ENCODE measurements around the gene RIC1.
"Not testable (repeated sequence)": the region's sequence is repeated elsewhere in the genome, so short reads cannot be mapped to it uniquely, and the experiment has no call there.

The RIC1 gene

GRCh38 chr9:5787759-5788302 is 158.9 kb downstream of the RIC1 start:
- DNase-seq (ENCODE audit: low read depth, low spot score) = no peak

- no peak for DNase-seq (ENCODE audit: low read depth, low spot score)
Observed at GRCh38 chr9:5789489-5789888, 160.6 kb downstream of the RIC1 start.

- no peak for DNase-seq (ENCODE audit: low read depth, low spot score)
Observed at GRCh38 chr9:5790923-5791322, 162.0 kb downstream of the RIC1 start.

- no peak for DNase-seq (ENCODE audit: low read depth, low spot score)
Observed at GRCh38 chr9:5791870-5792269, 163.0 kb downstream of the RIC1 start.

DNA sequence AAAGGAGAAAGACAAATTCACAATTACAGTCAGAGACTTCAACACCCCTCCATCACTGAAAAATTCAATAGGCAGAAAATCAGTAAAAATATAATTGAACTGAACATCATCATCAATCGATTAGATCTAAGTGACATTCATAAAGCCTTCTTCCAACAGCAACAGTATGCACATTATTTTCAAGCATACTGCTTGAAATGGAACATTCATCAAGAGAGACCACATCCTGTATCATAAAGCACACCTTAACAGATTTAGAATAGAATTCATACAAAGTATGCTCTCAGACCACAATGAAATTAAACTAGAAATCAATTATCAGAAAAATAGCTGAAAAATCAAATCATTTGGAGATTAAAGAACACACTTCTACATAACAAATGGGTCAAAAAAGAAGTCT is 164.9 kb downstream of the RIC1 start:
- no peak for DNase-seq (ENCODE audit: low read depth, low spot score)

GRCh38 chr9:5796298-5796697 is 167.4 kb downstream of the RIC1 start:
- no peak for DNase-seq (ENCODE audit: low read depth, low spot score)

- DNase-seq (ENCODE audit: low read depth, low spot score) = no peak
Observed at GRCh38 chr9:5798581-5798980, 169.7 kb downstream of the RIC1 start.

GRCh38 chr9:5799314-5799713 is 170.4 kb downstream of the RIC1 start:
- no peak for DNase-seq (ENCODE audit: low read depth, low spot score)

DNA sequence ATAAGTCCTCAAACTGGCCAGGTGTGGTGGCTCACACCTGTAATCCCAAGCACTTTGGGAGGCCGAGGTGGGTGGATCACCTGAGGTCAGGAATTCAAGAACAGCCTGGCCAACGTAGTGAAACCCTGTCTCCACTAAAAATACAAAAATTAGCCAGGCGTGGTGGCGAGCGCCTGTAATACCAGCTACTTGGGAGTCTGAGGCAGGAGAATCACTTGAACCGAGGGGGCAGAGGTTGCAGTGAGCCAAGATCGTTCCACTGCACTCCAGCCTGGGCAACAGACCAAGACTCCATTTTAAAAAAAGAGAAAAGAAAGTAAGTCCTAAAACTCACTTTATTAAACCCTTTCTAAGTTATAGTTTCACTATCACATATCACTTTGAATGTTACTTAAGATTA is 171.5 kb downstream of the RIC1 start:
- DNase-seq (ENCODE audit: low read depth, low spot score) = not testable (repeated sequence)

- DNase-seq (ENCODE audit: low read depth, low spot score) = no peak
Observed at GRCh38 chr9:5800969-5801738, 172.2 kb downstream of the RIC1 start.

DNA sequence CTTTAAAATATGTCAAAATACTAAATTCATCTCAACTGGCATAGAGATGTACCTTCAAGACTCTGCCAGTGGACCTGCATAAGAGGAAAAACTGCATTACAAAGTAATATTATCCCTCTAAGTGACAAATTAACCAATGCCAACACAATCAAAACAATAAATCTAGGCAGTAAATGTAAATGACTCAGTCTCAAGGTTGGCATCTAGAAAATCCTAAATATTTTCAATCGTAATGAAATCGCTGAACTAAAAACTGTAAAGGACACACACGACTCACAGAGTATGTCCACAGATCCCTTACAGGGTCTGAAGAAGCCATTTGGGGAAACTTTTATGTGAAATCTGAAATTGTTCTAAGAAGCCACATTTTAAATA is 172.8 kb downstream of the RIC1 start:
- DNase-seq (ENCODE audit: low read depth, low spot score) = no peak

DNA sequence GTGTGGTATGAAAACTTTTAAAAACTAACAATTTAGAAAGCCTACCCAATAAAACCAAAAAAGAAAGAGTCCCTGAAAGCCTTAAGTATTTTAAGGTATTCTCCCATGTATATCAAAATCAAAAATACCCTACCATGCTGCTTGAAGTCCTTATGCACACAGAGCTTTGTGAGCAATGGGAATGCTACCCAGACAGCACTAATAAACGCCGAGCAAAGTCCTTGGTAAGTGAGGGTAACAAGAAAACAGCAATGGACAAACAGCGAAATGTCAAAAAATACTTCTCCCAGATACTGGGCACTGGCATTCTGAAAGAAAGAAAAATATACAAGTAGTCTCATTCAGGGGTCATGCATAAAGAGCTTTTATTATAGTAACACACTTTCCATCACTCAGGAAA is 176.6 kb downstream of the RIC1 start:
- no peak for DNase-seq (ENCODE audit: low read depth, low spot score)

GRCh38 chr9:5811751-5812150 is 182.8 kb downstream of the RIC1 start:
- no peak for DNase-seq (ENCODE audit: low read depth, low spot score)

GRCh38 chr9:5813824-5814223 is 184.9 kb downstream of the RIC1 start:
- DNase-seq (ENCODE audit: low read depth, low spot score) = no peak

DNA sequence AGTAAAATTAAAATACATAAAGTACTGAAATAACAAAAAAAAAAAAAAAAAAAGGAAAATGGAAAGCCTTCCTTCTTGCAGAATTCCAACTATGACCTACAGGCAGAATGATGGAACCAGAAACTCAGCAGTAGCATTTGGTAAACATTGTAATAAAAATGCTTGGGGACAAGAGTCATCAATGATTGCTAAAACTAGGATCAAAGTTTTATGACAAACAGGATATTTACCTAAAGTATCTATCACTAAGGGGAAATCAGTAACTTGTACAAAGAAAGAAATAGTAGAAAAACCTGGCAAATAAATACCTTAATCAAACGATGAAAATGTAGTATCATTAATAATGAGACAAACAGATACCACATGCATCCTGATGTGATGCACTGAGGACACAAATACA is 186.6 kb downstream of the RIC1 start:
- DNase-seq (ENCODE audit: low read depth, low spot score) = no peak

GRCh38 chr9:5817862-5818261 is 189.0 kb downstream of the RIC1 start:
- no peak for DNase-seq (ENCODE audit: low read depth, low spot score)

DNA sequence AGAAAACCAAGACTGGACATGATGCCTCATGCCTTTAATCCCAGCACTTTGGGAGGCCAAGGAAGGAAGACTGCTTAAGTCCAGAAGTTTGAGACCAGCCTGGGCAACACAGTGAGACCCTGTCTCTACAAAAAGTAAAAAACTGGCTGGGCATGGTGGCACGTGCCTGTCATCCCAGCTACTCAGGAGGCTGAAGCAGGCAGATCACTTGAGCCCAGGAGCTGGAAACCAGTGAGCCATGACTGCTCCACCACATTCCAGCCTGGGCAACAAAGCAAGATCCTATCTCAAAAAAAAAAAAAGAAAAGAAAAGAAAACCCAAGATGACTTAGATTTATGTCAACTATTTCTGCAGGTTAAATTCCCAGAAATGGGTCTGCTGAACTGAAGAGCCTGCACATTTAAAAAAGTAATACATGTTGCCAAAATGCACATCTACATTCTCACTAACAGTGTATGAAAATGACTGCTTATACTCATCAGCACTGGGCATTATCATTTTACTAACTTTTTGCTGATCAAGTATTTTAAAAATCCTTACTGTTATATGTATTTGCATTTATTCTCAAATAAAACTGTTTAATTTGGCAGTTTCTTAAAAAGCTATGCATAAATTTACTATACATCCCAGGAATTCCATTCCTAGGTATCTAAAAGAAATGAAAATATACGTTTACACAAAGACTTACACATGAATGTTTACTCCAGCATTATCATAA is 189.7 kb downstream of the RIC1 start:
- no peak for DNase-seq (ENCODE audit: low read depth, low spot score)

GRCh38 chr9:5819174-5819573 is 190.3 kb downstream of the RIC1 start:
- DNase-seq (ENCODE audit: low read depth, low spot score) = no peak

DNA sequence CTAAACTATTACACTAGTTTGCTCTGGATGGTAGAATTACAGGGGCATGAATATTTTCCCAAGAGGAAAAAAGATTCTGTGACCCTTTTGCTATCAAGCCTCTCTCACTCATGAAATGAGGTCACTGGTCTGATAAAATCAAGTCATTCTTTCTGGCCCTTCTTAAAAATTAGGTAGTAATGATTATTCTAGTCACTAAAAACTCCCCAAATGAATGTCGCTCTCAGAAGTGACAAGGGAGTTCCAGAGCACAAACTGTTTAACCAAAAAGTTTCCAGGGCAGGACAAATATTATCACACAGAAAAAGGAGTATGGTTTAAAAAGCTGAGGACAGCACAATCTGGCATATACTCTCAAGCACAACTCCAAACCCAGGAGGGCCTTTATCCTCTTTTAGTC is 191.5 kb downstream of the RIC1 start:
- no peak for DNase-seq (ENCODE audit: low read depth, low spot score)

DNA sequence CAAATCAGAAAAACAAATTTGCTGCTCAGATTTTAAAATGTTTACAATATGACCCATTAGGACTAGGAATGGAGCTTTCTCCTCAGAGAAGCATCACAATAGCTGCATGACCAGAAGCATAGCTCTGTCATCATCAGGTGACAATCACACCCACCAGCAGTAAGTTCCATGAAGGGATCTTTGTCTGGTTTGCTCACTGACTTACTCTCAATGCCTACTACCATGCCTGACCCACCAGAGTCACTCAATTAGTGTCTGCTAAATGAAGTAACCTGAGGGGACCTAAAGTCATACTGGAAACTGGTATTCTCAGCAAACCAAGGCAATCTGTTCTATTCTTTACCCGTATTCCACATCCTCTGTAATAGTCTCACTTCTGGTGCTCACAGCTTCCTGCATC is 196.3 kb downstream of the RIC1 start:
- DNase-seq (ENCODE audit: low read depth, low spot score) = no peak
